VCaP (cell line): ENCODE data around the gene PPP2CA.
"Not testable (repeated sequence)": the region's sequence is repeated elsewhere in the genome, so short reads cannot be mapped to it uniquely, and the experiment has no call there.

Experiments used
- H3K27ac ChIP-seq: fragments of 450-650 bp; 2 replicates; pipeline ENCODE4 v1.5.1; 2017
- CTCF ChIP-seq: fragments of 450-650 bp; conservative IDR thresholded peaks from 2 replicates; pipeline ENCODE4 v1.5.1; 2017; ENCODE audit warnings: mild to moderate bottlenecking, moderate library complexity

Gene PPP2CA

GRCh38 chr5:134161513-134162395 is 64.1 kb downstream of the PPP2CA start:
- no peak for TF ChIP-seq CTCF
- H3K27ac ChIP-seq, result no peak overlapping the region

- TF ChIP-seq CTCF, result no peak
- H3K27ac ChIP-seq, result no peak overlapping the region
Measured at GRCh38 chr5:134153657-134154056, 72.2 kb downstream of the PPP2CA start.

GRCh38 chr5:134153241-134153640 is 72.6 kb downstream of the PPP2CA start:
- TF ChIP-seq CTCF, result no peak

GRCh38 chr5:134152173-134152832 is 73.6 kb downstream of the PPP2CA start:
- not testable (repeated sequence) for H3K27ac ChIP-seq

More at GRCh38 chr5:134153241-134153640, 72.6 kb downstream of the PPP2CA start:
- no peak overlapping the region for H3K27ac ChIP-seq

GRCh38 chr5:134151723-134152122 is 74.2 kb downstream of the PPP2CA start:
- TF ChIP-seq CTCF, result no peak
- no peak overlapping the region for H3K27ac ChIP-seq

GRCh38 chr5:134149571-134150303 is 76.1 kb downstream of the PPP2CA start:
- no peak overlapping the region for H3K27ac ChIP-seq
- no peak for TF ChIP-seq CTCF

- no peak overlapping the region for H3K27ac ChIP-seq
Measured at GRCh38 chr5:134148986-134149539, 76.8 kb downstream of the PPP2CA start.

More at GRCh38 chr5:134148986-134149539, 76.8 kb downstream of the PPP2CA start:
- no peak for TF ChIP-seq CTCF
